Mesenchymal stem cell (in vitro differentiated cells and primary cell): Measurements from ENCODE around the gene TRIM25.
A peak's percentile ranks its signal among the peaks of the same experiment; 100 is the strongest.

ENCODE experiments used
- DNase-seq: peaks from one replicate; pipeline ENCODE4 v3.0.0-alpha.2; 2013
- H2AFZ ChIP-seq: one replicate; pipeline ENCODE4 v1.6.1; 2013; ENCODE audit warnings: low read depth, mild to moderate bottlenecking, control low read depth, inconsistent platforms, low read length, moderate library complexity
- H2AK5ac ChIP-seq: 2 replicates; pipeline ENCODE4 v1.6.1; 2013; ENCODE audit warnings: low read length, moderate library complexity, mild to moderate bottlenecking, inconsistent platforms; ENCODE audit not compliant: severe bottlenecking
- H2BK120ac ChIP-seq: one replicate; pipeline ENCODE4 v1.6.1; 2013; ENCODE audit warnings: low read depth, mild to moderate bottlenecking, inconsistent platforms, low read length, moderate library complexity
- H2BK12ac ChIP-seq, 2 experiments: one replicate each; pipeline ENCODE4 v1.6.1; 2013; ENCODE audit warnings: inconsistent platforms in 2 of 2, low read length in 2 of 2, mild to moderate bottlenecking in 2 of 2, moderate library complexity in 2 of 2, control low read depth in 1 of 2
- H2BK15ac ChIP-seq: one replicate; pipeline ENCODE4 v1.6.1; 2013; ENCODE audit warnings: mild to moderate bottlenecking, low read depth, inconsistent platforms; ENCODE audit not compliant: poor library complexity, severe bottlenecking
- H2BK5ac ChIP-seq: 2 replicates; pipeline ENCODE4 v1.6.1; 2013; ENCODE audit warnings: low read depth, mild to moderate bottlenecking, low read length, control low read depth, inconsistent platforms; ENCODE audit not compliant: poor library complexity, severe bottlenecking
- H3K14ac ChIP-seq, 2 experiments: one replicate each; pipeline ENCODE4 v1.6.1; 2013; ENCODE audit warnings: inconsistent platforms in 2 of 2, low read length in 2 of 2, control low read depth in 1 of 2, mild to moderate bottlenecking in 1 of 2, moderate library complexity in 1 of 2
- H3K18ac ChIP-seq, 2 experiments: one replicate each; pipeline ENCODE4 v1.6.1; 2013; ENCODE audit warnings: inconsistent platforms in 2 of 2, low read length in 2 of 2, control low read depth in 1 of 2, low read depth in 1 of 2, mild to moderate bottlenecking in 1 of 2
- H3K23ac ChIP-seq, 2 experiments: one replicate each; pipeline ENCODE4 v1.6.1; 2013; ENCODE audit warnings: inconsistent platforms in 2 of 2, low read length in 2 of 2, mild to moderate bottlenecking in 2 of 2, moderate library complexity in 2 of 2, control low read depth in 1 of 2
- H3K27ac ChIP-seq: 2 replicates; pipeline ENCODE4 v1.5.1; 2013; ENCODE audit warnings: mild to moderate bottlenecking, moderate library complexity, low read length, control low read depth, inconsistent platforms; ENCODE audit not compliant: poor library complexity, severe bottlenecking
- H3K27me3 ChIP-seq, 2 experiments: 2 replicates each; pipeline versions ENCODE4 v1.6.1 to v1.7.0; 2013; ENCODE audit warnings: low read length in 2 of 2, mild to moderate bottlenecking in 2 of 2, moderate library complexity in 2 of 2, control low read depth in 1 of 2, inconsistent platforms in 1 of 2; ENCODE audit not compliant: control insufficient read depth in 1 of 2, insufficient read depth in 1 of 2
- H3K36me3 ChIP-seq, 2 experiments: 2 replicates each; pipeline versions ENCODE4 v1.6.1 to v1.7.0; 2013; ENCODE audit warnings: low read length in 2 of 2, control low read depth in 1 of 2, inconsistent platforms in 1 of 2, low read depth in 1 of 2, mild to moderate bottlenecking in 1 of 2; ENCODE audit not compliant: insufficient read depth in 2 of 2, control insufficient read depth in 1 of 2
- H3K4ac ChIP-seq, 2 experiments: one replicate each; pipeline ENCODE4 v1.6.1; 2013; ENCODE audit warnings: inconsistent platforms in 2 of 2, low read length in 2 of 2, mild to moderate bottlenecking in 2 of 2, moderate library complexity in 2 of 2, control low read depth in 1 of 2, low read depth in 1 of 2
- H3K4me1 ChIP-seq: 2 replicates; pipeline ENCODE4 v1.6.1; 2013; ENCODE audit warnings: low read depth, low read length, control low read depth; ENCODE audit not compliant: control insufficient read depth, insufficient read depth
- H3K4me2 ChIP-seq: 2 replicates; pipeline ENCODE4 v1.6.1; 2013; ENCODE audit warnings: low read length, mild to moderate bottlenecking, inconsistent platforms; ENCODE audit not compliant: poor library complexity, severe bottlenecking
- H3K4me3 ChIP-seq, 2 experiments: 2 replicates each; pipeline versions ENCODE4 v1.5.1 to v1.7.0; 2013; ENCODE audit warnings: low read length in 2 of 2, mild to moderate bottlenecking in 2 of 2, control low read depth in 1 of 2, low read depth in 1 of 2; ENCODE audit not compliant: insufficient read depth in 1 of 2
- H3K79me1 ChIP-seq: replicated peaks from 2 replicates; pipeline ENCODE4 v1.6.1; 2013; ENCODE audit warnings: mild to moderate bottlenecking, control low read depth, low read length, inconsistent platforms; ENCODE audit not compliant: poor library complexity, severe bottlenecking
- H3K9ac ChIP-seq: 2 replicates; pipeline ENCODE4 v1.7.0; 2013; ENCODE audit warnings: mild to moderate bottlenecking, low read length, moderate library complexity
- H3K9me3 ChIP-seq: 2 replicates; pipeline ENCODE4 v1.7.0; 2013; ENCODE audit warnings: mild to moderate bottlenecking, low read length; ENCODE audit not compliant: control insufficient read depth
- H4K8ac ChIP-seq: one replicate; pipeline ENCODE4 v1.6.1; 2013; ENCODE audit warnings: inconsistent platforms, mild to moderate bottlenecking, low read length, moderate library complexity
- H4K91ac ChIP-seq: one replicate; pipeline ENCODE4 v1.6.1; 2013; ENCODE audit warnings: mild to moderate bottlenecking, low read length, inconsistent platforms
- WGBS: methylation state at CpG from one replicate; pipeline ENCODE4 v1.1.7; 2013; ENCODE audit warnings: mixed read lengths; 5-methylcytosine and 5-hydroxymethylcytosine counted together

TRIM25 gene

DNA sequence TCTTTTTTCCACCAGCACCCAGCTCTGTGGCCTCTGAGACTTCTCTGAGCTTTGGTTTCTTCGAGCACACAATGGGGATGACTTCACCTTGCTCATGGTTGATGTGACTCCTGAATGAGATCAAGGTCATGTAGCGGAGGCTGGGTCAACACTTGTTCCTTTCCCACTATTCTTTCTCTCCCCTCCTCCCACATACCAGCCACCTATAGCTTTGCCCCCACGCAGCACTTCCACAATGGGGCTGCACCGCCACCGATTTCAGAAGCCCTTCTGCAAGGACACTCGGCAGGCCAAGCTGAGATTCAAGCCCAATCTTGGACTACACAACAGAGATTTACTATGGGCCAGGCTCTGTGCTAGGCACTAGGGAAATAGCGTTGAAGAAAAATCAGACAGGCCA is 14.4 kb downstream of the TRIM25 start:
- no peak overlapping the region for H3K4ac ChIP-seq
- H2AFZ ChIP-seq = no peak overlapping the region
- H2BK120ac ChIP-seq = no peak overlapping the region
- no peak overlapping the region for H3K23ac ChIP-seq
- no peak overlapping the region for H2BK12ac ChIP-seq
- no peak overlapping the region for H4K91ac ChIP-seq
- no peak overlapping the region for H3K4me3 ChIP-seq
- no peak overlapping the region for H2BK15ac ChIP-seq
- peaks cover 7% of the 10 kb centered on the region for H3K4me1 ChIP-seq
- no peak overlapping the region for H2BK5ac ChIP-seq
- H3K27ac ChIP-seq = no peak overlapping the region
- no peak overlapping the region for H2AK5ac ChIP-seq
- H3K79me1 ChIP-seq = peaks cover 26% of the 10 kb centered on the region
- H3K9ac ChIP-seq = no peak overlapping the region
- WGBS = 98% methylated on average over 7 of the region's 7 CpGs
- no peak overlapping the region for H3K18ac ChIP-seq
- no peak for DNase-seq
- peaks cover 65 to 99% of the 10 kb centered on the region in 2 experiments for H3K36me3 ChIP-seq
- H3K4me2 ChIP-seq = no peak overlapping the region
- H3K9me3 ChIP-seq = no peaks in the 10 kb centered on the region
- no peak overlapping the region for H3K14ac ChIP-seq
- H4K8ac ChIP-seq = no peak overlapping the region
- H3K27me3 ChIP-seq = no peaks in the 10 kb centered on the region

DNA sequence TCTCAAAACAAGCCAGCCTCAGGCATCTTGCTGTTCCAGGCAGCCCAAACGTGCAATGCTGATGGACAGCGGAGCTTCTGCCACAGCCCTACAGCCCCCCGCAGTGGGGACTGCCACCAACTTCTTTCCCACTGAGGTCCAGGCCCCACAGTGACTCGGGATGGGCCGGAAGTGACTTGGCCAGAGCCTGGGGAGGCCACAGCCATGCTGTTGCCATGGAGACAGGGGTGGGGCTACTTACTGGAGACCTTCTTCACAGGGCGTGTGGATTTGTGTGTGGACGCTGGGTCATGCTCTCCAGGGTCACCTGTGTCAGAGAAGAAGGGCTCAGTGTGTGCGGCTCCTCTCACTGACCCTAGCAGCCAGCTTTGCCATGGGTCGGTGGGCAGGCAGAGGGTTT is 15.0 kb downstream of the TRIM25 start:
- no peak overlapping the region for H3K4ac ChIP-seq
- no peak overlapping the region for H3K14ac ChIP-seq
- H3K36me3 ChIP-seq = peaks cover 64 to 97% of the 10 kb centered on the region in 2 experiments
- H3K18ac ChIP-seq = no peak overlapping the region
- H2BK15ac ChIP-seq = no peak overlapping the region
- H2BK12ac ChIP-seq = no peak overlapping the region
- H2BK120ac ChIP-seq = no peak overlapping the region
- no peak overlapping the region for H3K9ac ChIP-seq
- H4K8ac ChIP-seq = no peak overlapping the region
- no peak overlapping the region for H2BK5ac ChIP-seq
- WGBS = 83% methylated on average over 9 of the region's 9 CpGs
- H3K4me1 ChIP-seq = peaks cover 7% of the 10 kb centered on the region
- H3K4me3 ChIP-seq = no peak overlapping the region
- H3K27me3 ChIP-seq = no peaks in the 10 kb centered on the region
- no peaks in the 10 kb centered on the region for H3K9me3 ChIP-seq
- no peak overlapping the region for H2AK5ac ChIP-seq
- DNase-seq = no peak
- no peak overlapping the region for H3K27ac ChIP-seq
- H2AFZ ChIP-seq = no peak overlapping the region
- no peak overlapping the region for H3K4me2 ChIP-seq
- H4K91ac ChIP-seq = no peak overlapping the region
- H3K79me1 ChIP-seq = peaks cover 26% of the 10 kb centered on the region
- no peak overlapping the region for H3K23ac ChIP-seq

DNA sequence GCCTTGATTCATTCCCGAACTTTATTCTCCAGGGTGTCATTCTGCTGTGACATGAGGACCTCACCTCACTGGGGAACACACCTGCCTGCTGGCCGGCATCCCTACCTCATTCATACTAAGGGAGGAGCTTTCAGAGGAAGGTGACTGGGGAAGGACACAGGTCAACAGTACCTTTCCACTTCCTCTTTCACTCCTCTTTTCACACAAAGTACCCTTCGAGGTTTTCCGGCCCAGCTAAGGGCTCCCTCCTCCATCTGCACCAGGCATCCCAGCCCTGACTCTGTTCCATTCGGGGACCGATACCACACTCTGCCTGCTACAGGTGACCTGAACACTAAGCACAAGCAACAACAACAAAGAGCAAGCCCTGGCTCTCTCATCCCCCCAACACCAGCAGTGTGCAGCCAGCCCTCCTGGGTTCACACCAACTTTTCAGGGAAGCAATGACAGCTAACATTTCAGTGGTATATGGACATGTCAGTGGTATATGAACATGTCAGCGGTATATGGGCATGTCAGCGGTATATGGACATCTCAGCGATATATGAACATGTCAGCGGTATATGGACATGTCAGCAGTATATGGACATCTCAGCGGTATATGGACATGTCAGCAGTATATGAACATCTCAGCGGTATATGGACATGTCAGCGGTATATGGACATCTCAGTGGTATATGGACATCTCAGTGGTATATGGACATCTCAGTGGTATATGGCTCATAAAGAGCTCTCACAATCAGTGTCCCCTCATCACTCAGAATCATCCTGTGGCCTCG is 16.0 kb downstream of the TRIM25 start:
- whole genome bisulfite sequencing = 91% methylated on average over 13 of the region's 14 CpGs
- Histone ChIP-seq H3K27me3 (no peaks in the 10 kb centered on the region), H3K4me3 (no peak overlapping the region), H3K4me1 (peaks cover 7% of the 10 kb centered on the region), H3K9me3 (no peaks in the 10 kb centered on the region), H2AFZ (no peak overlapping the region), H4K91ac (no peak overlapping the region), H3K9ac (no peak overlapping the region), H3K4ac (no peak overlapping the region), H3K18ac (no peak overlapping the region), H3K23ac (no peak overlapping the region), H3K27ac (no peak overlapping the region), H3K36me3 (peaks cover 66 to 98% of the 10 kb centered on the region in 2 experiments), H3K4me2 (no peak overlapping the region), H2BK15ac (no peak overlapping the region), H3K79me1 (peaks cover 24% of the 10 kb centered on the region), H2BK12ac (no peak overlapping the region), H2BK120ac (peak overlapping the region; percentile 3), H2BK5ac (no peak overlapping the region), H4K8ac (no peak overlapping the region), H2AK5ac (no peak overlapping the region), H3K14ac (no peak overlapping the region)
- DNase-seq = no peak

DNA sequence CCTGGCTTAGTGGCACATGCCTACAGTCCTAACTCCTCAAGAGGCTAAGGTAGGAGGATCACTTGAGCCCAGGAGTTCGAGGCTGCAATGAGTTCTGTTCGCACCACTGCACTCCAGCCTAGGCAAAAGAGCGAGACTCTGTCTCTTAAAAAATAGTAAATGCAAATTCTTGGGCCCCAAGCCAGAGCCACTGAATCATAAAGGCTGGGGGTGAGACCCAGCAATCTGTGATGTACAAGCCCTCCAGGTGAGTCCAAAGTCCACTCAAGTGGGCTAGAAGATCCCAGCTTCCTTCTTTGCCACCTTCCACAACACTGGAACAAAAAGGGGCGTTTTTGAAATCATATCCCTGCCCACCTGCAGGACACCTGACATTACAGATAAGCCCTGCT is 16.9 kb downstream of the TRIM25 start:
- no peak overlapping the region for H3K4me2 ChIP-seq
- H3K27me3 ChIP-seq = no peaks in the 10 kb centered on the region
- H3K4me3 ChIP-seq = no peak overlapping the region
- no peak overlapping the region for H2AFZ ChIP-seq
- peaks cover 1% of the 10 kb centered on the region for H3K4me1 ChIP-seq
- no peak overlapping the region for H3K18ac ChIP-seq
- H4K91ac ChIP-seq = no peak overlapping the region
- H2AK5ac ChIP-seq = no peak overlapping the region
- H2BK12ac ChIP-seq = no peak overlapping the region
- peaks cover 24% of the 10 kb centered on the region for H3K79me1 ChIP-seq
- 98% methylated on average over 4 of the region's 4 CpGs for WGBS
- H3K36me3 ChIP-seq = peaks cover 65 to 98% of the 10 kb centered on the region in 2 experiments
- H3K9me3 ChIP-seq = no peaks in the 10 kb centered on the region
- no peak overlapping the region for H2BK15ac ChIP-seq
- no peak overlapping the region for H3K23ac ChIP-seq
- no peak overlapping the region for H2BK120ac ChIP-seq
- no peak overlapping the region for H3K9ac ChIP-seq
- H3K4ac ChIP-seq = no peak overlapping the region
- no peak overlapping the region for H2BK5ac ChIP-seq
- DNase-seq = no peak
- no peak overlapping the region for H4K8ac ChIP-seq
- H3K14ac ChIP-seq = no peak overlapping the region
- no peak overlapping the region for H3K27ac ChIP-seq
